KOPT-K1 (cell line): ENCODE data around the gene ZSWIM7.
"Not testable (repeated sequence)": the region's sequence is repeated elsewhere in the genome, so short reads cannot be mapped to it uniquely, and the experiment has no call there.

Source experiments
- H3K27ac ChIP-seq: fragments of 200-600 bp; sonication (generic); 2 replicates; pipeline ENCODE4 v1.5.1; 2016; ENCODE audit warnings: antibody characterized with exemption, mild to moderate bottlenecking, low read depth, low read length; ENCODE audit not compliant: poor library complexity, severe bottlenecking
- H3K36me3 ChIP-seq: fragments of 200-600 bp; sonication (generic); 2 replicates; pipeline ENCODE4 v1.5.1; 2017; ENCODE audit warnings: antibody characterized with exemption, mild to moderate bottlenecking, low read length, moderate library complexity; ENCODE audit not compliant: insufficient read depth
- H3K9me3 ChIP-seq: fragments of 200-600 bp; sonication (generic); 2 replicates; pipeline ENCODE4 v1.5.1; 2017; ENCODE audit warnings: antibody characterized with exemption, low read length, mild to moderate bottlenecking; ENCODE audit not compliant: insufficient read depth, poor library complexity, severe bottlenecking

ZSWIM7 gene

GRCh38 chr17:16007439-16007838 lies 7.9 kb upstream of the ZSWIM7 start:
- Histone ChIP-seq H3K36me3 (peaks cover 95% of the 10 kb centered on the region), H3K27ac (no peak overlapping the region), H3K9me3 (no peaks in the 10 kb centered on the region)

GRCh38 chr17:16005636-16006035 lies 6.1 kb upstream of the ZSWIM7 start:
- H3K9me3 ChIP-seq, result no peaks in the 10 kb centered on the region
- H3K36me3 ChIP-seq, result peaks cover 91% of the 10 kb centered on the region
- no peak overlapping the region for H3K27ac ChIP-seq

GRCh38 chr17:16003841-16004240 lies 4.3 kb upstream of the ZSWIM7 start:
- Histone ChIP-seq H3K36me3 (peaks cover 78% of the 10 kb centered on the region), H3K27ac (no peak overlapping the region), H3K9me3 (no peaks in the 10 kb centered on the region)

GRCh38 chr17:16002708-16003260 lies 3.3 kb upstream of the ZSWIM7 start:
- H3K27ac ChIP-seq, result no peak overlapping the region
- H3K9me3 ChIP-seq, result no peaks in the 10 kb centered on the region
- H3K36me3 ChIP-seq, result peaks cover 67% of the 10 kb centered on the region

GRCh38 chr17:16001226-16001897 lies 1.9 kb upstream of the ZSWIM7 start:
- H3K36me3 ChIP-seq, result peaks cover 53% of the 10 kb centered on the region
- no peak overlapping the region for H3K27ac ChIP-seq
- no peaks in the 10 kb centered on the region for H3K9me3 ChIP-seq

GRCh38 chr17:15999974-16000827 lies 697 bp upstream of the ZSWIM7 start:
- no peaks in the 10 kb centered on the region for H3K9me3 ChIP-seq
- peaks cover 41% of the 10 kb centered on the region for H3K36me3 ChIP-seq
- H3K27ac ChIP-seq, result peak overlapping the region; percentile 80

GRCh38 chr17:15998031-15998562 lies 1.4 kb downstream of the ZSWIM7 start:
- Histone ChIP-seq H3K36me3 (peaks cover 20% of the 10 kb centered on the region), H3K9me3 (no peaks in the 10 kb centered on the region), H3K27ac (peak overlapping the region; percentile 80)

GRCh38 chr17:15996322-15996721 lies 3.2 kb downstream of the ZSWIM7 start:
- Histone ChIP-seq H3K27ac (no peak overlapping the region), H3K9me3 (no peaks in the 10 kb centered on the region), H3K36me3 (peaks cover 6% of the 10 kb centered on the region; the same call in 1 of the 2 replicates)

GRCh38 chr17:15981646-15982580 lies 17.6 kb downstream of the ZSWIM7 start:
- Histone ChIP-seq H3K9me3 (no peaks in the 10 kb centered on the region), H3K27ac (no peak overlapping the region), H3K36me3 (peaks cover 73% of the 10 kb centered on the region)

GRCh38 chr17:15981208-15981607 lies 18.3 kb downstream of the ZSWIM7 start:
- Histone ChIP-seq H3K9me3 (no peaks in the 10 kb centered on the region), H3K36me3 (peaks cover 73% of the 10 kb centered on the region), H3K27ac (no peak overlapping the region)

- not testable (repeated sequence) for H3K9me3 ChIP-seq, H3K27ac ChIP-seq
- peaks cover 66% of the 10 kb centered on the region for H3K36me3 ChIP-seq
Measured at GRCh38 chr17:15979013-15979412, 20.5 kb downstream of the ZSWIM7 start.

GRCh38 chr17:15978606-15979005 lies 20.9 kb downstream of the ZSWIM7 start:
- Histone ChIP-seq H3K36me3 (peaks cover 62% of the 10 kb centered on the region), H3K9me3 (no peaks in the 10 kb centered on the region), H3K27ac (no peak overlapping the region)

GRCh38 chr17:15977894-15978293 lies 21.6 kb downstream of the ZSWIM7 start:
- Histone ChIP-seq H3K27ac (no peak overlapping the region), H3K9me3 (no peaks in the 10 kb centered on the region), H3K36me3 (peaks cover 55% of the 10 kb centered on the region)

- no peak overlapping the region for H3K27ac ChIP-seq
- no peaks in the 10 kb centered on the region for H3K9me3 ChIP-seq
- peaks cover 29% of the 10 kb centered on the region for H3K36me3 ChIP-seq
Measured at GRCh38 chr17:15973834-15974233, 25.7 kb downstream of the ZSWIM7 start.
